ENCODE measurements around the gene ROR1. TPM values are rescaled to one million over a fixed set of nuclear protein-coding genes. Genes with fewer than 3 reads are reported as not detected.

ROR1 gene
- total RNA-seq, 1 experiment from 2014 or later = 7.9 TPM

DNA sequence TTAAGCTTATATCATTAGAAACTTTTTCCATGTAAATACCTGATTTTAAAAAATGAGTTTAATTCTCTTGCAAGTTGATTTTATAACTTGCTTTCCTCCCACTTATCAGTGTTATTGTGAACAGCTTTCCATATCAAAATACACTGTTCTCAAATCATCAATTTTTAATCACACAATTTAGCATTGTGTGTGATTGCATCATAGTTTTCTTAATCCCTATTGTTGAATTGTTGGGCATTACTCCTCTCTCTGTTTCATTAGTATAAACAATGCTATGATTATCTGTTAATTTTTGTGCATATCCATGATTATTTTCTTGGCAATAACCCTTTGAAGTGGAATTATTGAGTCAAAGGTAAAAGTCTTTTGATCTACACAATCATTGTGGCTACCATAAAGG is 48.7 kb downstream of the ROR1 start:
- no peak for DNase-seq (ENCODE audit: low read depth)

GRCh38 chr1:63824451-63824850 is 50.6 kb downstream of the ROR1 start:
- peak; percentile 40 for DNase-seq (ENCODE audit: low read depth)

GRCh38 chr1:63825111-63825510 is 51.3 kb downstream of the ROR1 start:
- no peak for DNase-seq (ENCODE audit: low read depth)

DNA sequence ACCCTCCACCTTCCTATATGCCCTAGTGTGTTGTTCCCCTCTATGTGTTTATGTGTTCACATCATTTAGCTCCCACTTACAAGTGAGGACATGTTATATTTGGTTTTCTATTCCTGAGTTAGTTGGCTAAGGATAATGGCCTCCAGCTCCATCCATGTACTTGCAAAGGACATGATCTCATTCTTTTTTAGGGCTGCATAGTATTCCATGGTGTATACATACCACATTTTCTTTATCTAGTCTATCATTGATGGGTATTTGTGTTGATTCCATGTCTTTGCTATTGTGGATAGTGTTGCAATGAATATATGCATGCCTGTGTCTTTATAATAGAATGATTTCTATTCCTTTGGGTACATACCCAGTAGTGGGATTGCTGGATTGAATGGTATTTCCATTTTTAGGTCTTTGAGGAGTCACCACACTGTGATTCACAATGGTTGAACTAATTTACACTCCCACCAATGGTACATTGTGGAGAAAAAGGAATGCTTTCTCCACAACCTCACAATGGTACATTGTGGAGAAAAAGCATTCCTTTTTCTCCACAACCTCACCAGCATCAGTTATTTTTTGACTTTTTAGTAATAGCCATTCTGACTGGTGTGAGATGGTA is 52.5 kb downstream of the ROR1 start:
- peak; percentile 80 for DNase-seq (ENCODE audit: low read depth)

- peak; percentile 53 for DNase-seq (ENCODE audit: low read depth)
These were observed 53.8 kb downstream of the ROR1 start for GRCh38 chr1:63827411-63828321.

DNA sequence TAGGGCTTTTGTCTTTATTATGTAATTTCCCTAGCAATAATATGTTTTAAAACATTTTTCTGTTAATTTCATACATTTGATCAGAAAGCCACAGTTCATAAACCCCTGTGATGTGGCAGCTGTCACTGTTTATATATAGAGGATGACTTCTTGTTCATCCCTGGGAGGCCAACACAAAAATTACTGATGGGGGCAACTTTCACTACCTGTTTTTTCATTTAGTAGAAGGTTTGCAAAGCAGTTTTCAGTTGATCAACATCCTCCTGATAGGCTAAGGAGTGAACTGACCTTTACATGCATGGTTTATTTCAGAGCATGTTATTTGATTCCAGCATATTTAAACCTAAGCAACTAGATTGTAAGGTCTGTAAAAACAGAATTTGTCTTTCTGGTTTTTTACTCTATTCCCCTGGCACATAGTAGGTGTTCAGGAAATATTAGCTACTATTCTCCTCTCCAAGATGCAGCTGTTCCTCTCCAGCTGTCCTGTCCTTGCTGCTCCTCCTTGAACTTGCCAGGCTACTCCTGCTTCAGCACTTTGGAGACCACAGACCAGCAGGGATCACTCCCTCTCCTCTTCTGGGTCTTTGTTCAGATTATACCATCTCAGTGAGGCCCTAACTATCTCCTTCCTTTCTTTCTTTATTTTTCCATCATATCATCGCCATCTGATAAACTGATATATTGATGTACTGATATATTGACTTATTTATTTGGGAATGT is 54.7 kb downstream of the ROR1 start:
- DNase-seq (ENCODE audit: low read depth) = peak; percentile 44

GRCh38 chr1:63829349-63830327 is 55.8 kb downstream of the ROR1 start:
- no peak for DNase-seq (ENCODE audit: low read depth)

DNA sequence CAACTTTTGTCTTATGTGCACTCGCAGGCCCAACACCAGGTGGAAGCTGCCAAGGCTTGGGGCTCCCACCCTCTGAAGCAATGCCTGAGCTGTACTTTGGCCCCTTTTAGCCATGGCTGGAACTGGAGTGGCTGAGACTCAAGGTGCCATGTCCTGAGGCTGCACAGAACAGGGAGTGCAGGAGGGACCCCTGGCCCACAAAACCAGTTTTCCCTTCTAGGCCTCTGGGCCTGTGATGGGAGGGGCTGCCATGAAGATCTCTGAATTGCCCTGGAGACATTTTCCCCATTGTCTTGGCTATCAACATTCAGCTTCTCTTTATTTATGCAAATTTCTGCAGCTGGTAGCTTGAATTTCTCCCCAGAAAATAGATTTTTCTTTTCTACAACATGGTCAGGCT is 57.6 kb downstream of the ROR1 start:
- DNase-seq (ENCODE audit: low read depth) = no peak

DNA sequence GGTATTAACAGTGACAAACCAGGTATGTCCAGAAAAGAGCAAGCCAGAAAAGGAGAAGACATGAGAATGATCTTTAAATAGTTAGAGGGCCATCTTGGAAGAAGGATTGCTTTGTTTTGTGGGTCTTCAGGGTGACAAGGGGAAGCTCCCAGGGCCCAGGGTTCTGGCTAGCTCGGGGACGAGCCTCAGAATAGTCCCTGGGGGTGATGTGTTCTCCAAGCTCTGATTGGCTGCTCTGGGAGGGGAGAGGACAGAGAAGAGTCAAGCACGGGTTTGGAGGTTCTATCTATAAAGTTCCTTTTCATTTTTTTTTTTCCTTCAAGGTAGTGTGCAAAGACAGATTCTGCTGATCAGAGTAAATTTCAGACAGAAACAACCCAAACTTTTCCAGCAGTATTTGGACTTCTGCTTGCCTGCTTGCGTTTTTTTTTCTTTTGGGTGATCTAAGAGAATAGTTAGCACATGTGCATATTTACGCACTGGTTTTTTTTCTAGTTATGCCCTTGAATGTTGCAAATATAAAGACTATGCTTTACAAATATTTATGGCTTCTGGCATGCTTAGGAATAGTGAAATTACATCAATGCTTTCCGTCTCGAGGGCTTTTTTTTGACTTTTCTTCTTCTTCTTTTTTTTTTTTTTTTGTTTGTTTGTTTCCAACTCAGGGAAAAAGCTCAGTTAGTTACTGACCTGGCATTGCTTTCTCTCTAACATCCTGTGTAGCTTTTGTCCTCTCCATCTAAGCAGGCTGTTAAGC is 59.7 kb downstream of the ROR1 start:
- DNase-seq (ENCODE audit: low read depth) = no peak

DNA sequence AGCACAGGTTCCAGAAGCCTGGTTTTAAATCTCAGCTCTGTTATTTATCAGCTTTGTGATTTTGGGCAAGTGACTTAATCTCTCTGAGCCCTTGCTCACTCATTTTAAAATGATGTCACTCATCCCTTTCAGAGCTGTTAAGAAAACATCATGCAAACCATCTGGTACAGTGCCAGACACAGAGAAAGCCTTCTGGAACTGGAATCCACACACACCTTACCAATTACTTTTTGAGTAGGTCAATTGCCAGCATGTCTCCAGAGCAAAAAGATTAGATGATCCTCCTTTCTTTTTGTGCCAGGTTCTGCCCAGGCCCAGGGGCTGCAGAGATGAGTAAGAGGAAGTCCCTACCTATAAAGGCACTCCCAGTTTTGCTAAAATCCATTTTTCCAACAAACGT is 61.3 kb downstream of the ROR1 start:
- peak; percentile 37 for DNase-seq (ENCODE audit: low read depth)

- no peak for DNase-seq (ENCODE audit: low read depth)
These were observed 62.6 kb downstream of the ROR1 start for GRCh38 chr1:63836374-63836773.

- DNase-seq (ENCODE audit: low read depth) = no peak
These were observed 63.0 kb downstream of the ROR1 start for GRCh38 chr1:63836830-63837229.

DNA sequence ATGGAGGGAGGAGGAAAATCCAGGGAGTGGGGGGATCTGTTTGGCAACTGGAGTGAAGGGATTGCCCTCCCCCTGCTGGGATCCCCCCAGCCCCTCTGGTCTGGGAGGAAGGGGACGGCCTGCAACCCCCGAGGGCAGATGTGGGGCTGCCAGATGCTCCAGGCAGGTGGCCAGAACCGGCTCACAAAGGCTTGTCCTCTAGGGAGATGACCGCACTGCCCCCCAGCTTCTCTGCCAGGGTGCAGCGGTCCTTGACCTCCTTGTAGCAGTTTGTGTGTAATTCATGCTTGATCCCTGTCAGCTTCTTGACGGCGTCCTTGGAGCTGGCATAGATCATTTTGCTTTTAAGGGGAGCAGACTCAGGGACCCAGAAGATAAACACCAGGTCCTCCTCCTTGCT is 69.2 kb downstream of the ROR1 start:
- no peak for DNase-seq (ENCODE audit: low read depth)

DNA sequence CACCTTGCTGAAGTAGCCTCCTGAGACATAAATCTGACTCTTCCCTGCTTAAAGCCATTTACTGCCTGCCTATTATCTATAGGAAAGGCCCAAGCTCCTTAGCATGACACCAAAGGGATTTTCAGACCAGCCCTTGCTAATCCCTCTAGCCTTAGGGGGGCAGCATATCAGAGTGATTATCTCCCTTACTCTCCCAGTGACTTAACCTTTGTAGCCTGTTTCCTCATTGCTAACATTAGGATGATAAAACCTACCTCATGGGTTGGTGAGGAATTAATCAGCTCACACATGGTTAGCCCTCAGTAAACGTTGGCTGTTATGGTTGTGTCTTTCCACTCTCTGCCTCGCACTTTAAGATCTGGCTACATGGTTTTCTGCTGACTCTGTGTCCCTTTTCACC is 70.1 kb downstream of the ROR1 start:
- no peak for DNase-seq (ENCODE audit: low read depth)

GRCh38 chr1:63845346-63845745 is 71.5 kb downstream of the ROR1 start:
- no peak for DNase-seq (ENCODE audit: low read depth)

- no peak for DNase-seq (ENCODE audit: low read depth)
These were observed 73.6 kb downstream of the ROR1 start for GRCh38 chr1:63847308-63847910.

GRCh38 chr1:63848733-63849132 is 74.9 kb downstream of the ROR1 start:
- DNase-seq (ENCODE audit: low read depth) = no peak

- DNase-seq (ENCODE audit: low read depth) = no peak
These were observed 75.3 kb downstream of the ROR1 start for GRCh38 chr1:63849149-63849548.

GRCh38 chr1:63854091-63854490 is 80.3 kb downstream of the ROR1 start:
- DNase-seq (ENCODE audit: low read depth) = no peak

- no peak for DNase-seq (ENCODE audit: low read depth)
These were observed 82.1 kb downstream of the ROR1 start for GRCh38 chr1:63855942-63856341.
